Stimulated activated CD4-positive, alpha-beta T cell treated with anti-CD3 and anti-CD28 coated beads, Interleukin-2, amount 100 ng/mL, for 4 hours (primary cell): ENCODE data around the gene TMPRSS13.

Experiments used
- DNase-seq: peaks from one replicate; pipeline ENCODE4 v3.0.0-alpha.2; 2020; ENCODE audit warnings: low read depth

The TMPRSS13 gene

GRCh38 chr11:117852309-117852708, 76.9 kb downstream of the TMPRSS13 start:
- DNase-seq: no peak

- no peak for DNase-seq
Measured at GRCh38 chr11:117851852-117852251, 77.3 kb downstream of the TMPRSS13 start.

- DNase-seq: no peak
Measured at GRCh38 chr11:117851106-117851505, 78.1 kb downstream of the TMPRSS13 start.
